ENCODE data around the gene ELANE. TPM values are rescaled to one million over a fixed set of nuclear protein-coding genes. Genes with fewer than 3 reads are reported as not detected.

Gene ELANE
- total RNA-seq, 1 donor from 2014 or later: not detected

DNA sequence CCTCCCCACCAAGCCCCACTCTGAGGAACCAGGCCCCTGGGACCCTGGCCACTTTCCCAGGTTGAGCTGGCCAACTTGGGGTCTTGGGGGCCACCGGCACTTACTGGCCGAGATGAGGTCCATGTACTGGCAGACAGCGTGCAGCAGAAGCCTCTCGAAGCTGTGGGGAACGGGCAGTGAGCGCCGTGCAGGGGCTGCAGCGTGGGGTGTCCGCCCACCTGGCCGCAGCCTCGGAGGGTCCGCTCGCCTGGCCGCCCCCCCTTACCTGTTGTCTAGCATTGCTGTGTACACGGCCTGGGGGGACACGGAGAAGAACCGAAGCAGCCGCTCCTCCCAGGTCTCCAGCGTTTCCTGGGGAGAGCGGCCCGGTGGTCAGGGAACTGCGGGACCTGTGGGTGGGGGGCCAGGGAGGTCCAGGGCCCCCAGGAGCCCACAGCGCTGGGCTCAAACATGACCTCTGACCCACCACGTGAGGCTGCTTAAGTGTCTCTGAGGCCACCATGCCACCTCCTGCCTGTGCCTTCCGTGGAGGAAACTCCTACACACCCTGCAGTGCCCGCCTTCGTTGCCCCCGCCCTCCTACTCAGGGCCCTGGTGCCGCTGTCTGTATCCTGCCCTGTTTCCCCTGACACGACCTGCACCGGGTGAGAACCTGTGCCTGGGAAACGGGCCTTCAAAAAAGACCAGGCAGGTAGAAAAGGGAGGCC lies 47.4 kb downstream of the ELANE start:
- H3K27me3 Mint-ChIP-seq (ENCODE audit: insufficient read depth): no peaks in the 10 kb centered on the region
- no peaks in the 10 kb centered on the region for H3K9me3 Mint-ChIP-seq
- H3K4me1 Mint-ChIP-seq (ENCODE audit: low read depth): no peaks in the 10 kb centered on the region
- DNase-seq (ENCODE audit: low spot score): no peak
- intact Hi-C loops (cut with micrococcal nuclease): no loop called here
- H3K36me3 Mint-ChIP-seq (ENCODE audit: low read depth): peaks cover 12% of the 10 kb centered on the region
- H3K4me3 Mint-ChIP-seq: no peak overlapping the region
- no peak overlapping the region for H3K27ac Mint-ChIP-seq

- DNase-seq (ENCODE audit: low spot score): no peak
- Mint-ChIP-seq H3K9me3 (no peaks in the 10 kb centered on the region), H3K36me3 (ENCODE audit: low read depth) (peaks cover 12% of the 10 kb centered on the region), H3K4me1 (ENCODE audit: low read depth) (no peaks in the 10 kb centered on the region), H3K27ac (no peak overlapping the region), H3K4me3 (no peak overlapping the region), H3K27me3 (ENCODE audit: insufficient read depth) (no peaks in the 10 kb centered on the region)
- intact Hi-C loops (cut with micrococcal nuclease): no loop called here
Measured at GRCh38 chr19:900043-900301, 47.9 kb downstream of the ELANE start.

- peaks cover 10% of the 10 kb centered on the region for H3K36me3 Mint-ChIP-seq (ENCODE audit: low read depth)
Measured at GRCh38 chr19:900302-901111, 48.4 kb downstream of the ELANE start.

DNA sequence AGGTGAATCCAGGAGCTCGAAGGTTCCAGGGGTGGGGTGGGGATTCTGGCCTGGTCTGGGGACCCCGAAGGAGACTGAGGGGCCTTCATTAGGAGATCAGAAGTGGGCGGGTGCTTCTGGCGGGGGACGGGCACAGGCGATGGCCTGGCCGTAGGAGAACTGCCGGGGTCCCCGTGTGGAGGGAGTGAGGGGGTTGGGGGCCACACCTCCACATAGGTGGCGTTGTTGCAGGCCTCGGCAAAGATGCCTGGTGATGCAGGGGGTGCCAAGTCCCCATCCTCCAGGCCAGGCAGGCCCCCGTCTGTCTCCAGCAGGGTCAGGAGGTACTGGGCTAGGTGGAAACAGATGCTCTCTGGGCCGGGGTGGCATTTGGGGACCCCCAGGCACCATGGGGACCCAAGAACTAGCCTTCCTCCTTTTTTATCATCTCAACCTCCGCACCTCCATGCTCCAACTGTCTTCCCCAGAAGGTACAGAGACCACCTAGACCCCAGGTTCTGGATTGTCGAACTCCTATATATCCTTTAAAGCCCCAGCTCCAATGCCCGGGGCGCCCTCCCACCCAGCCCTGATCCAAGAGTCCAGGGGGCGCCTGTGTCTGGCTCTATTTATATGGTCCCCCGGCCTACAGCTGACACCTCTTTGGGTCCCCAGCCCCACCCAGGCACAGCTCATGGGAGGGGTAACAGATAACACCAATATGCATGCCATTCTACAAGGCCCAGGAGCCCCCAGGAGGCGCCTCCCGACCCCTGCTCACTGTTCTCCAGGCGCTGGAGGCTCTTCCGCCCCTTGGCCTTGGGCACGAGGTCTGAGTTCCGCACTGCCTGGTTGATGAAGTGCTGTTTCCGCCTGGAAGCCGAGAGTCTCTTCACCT lies 49.4 kb downstream of the ELANE start:
- H3K4me1 Mint-ChIP-seq (ENCODE audit: low read depth): peaks cover 2% of the 10 kb centered on the region
- no peak overlapping the region for H3K27ac Mint-ChIP-seq
- no peaks in the 10 kb centered on the region for H3K9me3 Mint-ChIP-seq
- DNase-seq (ENCODE audit: low spot score): no peak
- intact Hi-C loops (cut with micrococcal nuclease): no loop called here
- no peaks in the 10 kb centered on the region for H3K27me3 Mint-ChIP-seq (ENCODE audit: insufficient read depth)
- no peak overlapping the region for H3K4me3 Mint-ChIP-seq
- peaks cover 6% of the 10 kb centered on the region for H3K36me3 Mint-ChIP-seq (ENCODE audit: low read depth)

More at GRCh38 chr19:900302-901111, 48.4 kb downstream of the ELANE start:
- Mint-ChIP-seq H3K27me3 (ENCODE audit: insufficient read depth) (no peaks in the 10 kb centered on the region), H3K4me3 (no peak overlapping the region), H3K4me1 (ENCODE audit: low read depth) (no peaks in the 10 kb centered on the region), H3K27ac (no peak overlapping the region), H3K9me3 (no peaks in the 10 kb centered on the region)
- DNase-seq (ENCODE audit: low spot score): no peak
- intact Hi-C loops (cut with micrococcal nuclease): no loop called here

DNA sequence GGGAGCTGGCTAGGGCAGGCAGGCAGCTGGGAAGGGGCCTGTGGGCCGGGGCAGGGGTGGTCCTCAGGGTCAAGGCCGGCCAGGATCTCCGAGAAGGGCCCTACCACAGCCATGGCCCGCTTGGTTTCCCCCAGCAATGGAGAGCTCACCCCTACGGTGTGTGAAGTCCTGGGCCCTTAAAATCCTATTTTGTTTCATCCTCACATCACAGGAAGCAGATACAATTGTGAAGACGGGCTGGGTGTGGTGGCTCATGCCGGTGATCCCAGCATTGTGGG lies 49.9 kb downstream of the ELANE start:
- intact Hi-C loops (cut with micrococcal nuclease): no loop called here
- DNase-seq (ENCODE audit: low spot score): no peak
- Mint-ChIP-seq H3K4me1 (ENCODE audit: low read depth) (peaks cover 8% of the 10 kb centered on the region), H3K36me3 (ENCODE audit: low read depth) (peaks cover 6% of the 10 kb centered on the region), H3K27ac (no peak overlapping the region), H3K27me3 (ENCODE audit: insufficient read depth) (no peaks in the 10 kb centered on the region), H3K9me3 (no peaks in the 10 kb centered on the region), H3K4me3 (no peak overlapping the region)

DNA sequence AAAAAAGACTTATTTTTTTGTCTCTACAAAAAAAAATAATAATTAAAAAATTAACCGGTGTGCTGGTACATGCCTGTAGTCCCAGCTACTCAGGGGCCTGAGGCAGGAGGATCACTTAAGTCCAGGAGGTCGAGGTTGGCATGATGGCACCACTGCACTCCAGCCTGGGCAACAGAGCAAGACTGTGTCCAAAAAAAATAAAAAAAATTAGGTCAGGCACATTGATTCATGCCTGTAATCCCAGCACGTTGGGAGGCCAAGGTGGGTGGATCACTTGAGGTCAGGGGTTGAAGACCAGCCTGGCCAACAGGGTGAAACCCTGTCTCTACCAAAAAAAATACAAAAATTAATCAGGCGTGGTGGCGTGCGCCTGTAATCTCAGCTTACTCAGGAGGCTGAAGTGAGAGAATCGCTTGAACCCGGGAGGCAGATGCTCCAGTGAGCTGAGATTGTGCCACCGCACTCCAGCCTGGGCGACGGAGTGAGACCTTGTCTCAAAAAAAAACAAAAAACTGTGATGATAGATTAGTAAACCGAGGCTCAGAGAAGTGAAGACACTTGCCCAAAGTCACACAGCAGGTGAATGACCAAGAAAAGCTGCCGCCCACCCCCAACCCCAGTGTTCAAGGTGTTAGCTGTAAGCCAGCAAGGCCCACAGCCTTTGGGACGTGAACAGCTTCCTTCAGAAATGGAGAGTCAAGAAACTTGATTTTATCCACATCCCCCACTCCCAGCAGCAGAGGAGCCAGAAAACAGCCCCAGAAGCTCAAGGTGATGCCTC lies 50.5 kb downstream of the ELANE start:
- Mint-ChIP-seq H3K4me1 (ENCODE audit: low read depth) (peaks cover 10% of the 10 kb centered on the region), H3K4me3 (no peak overlapping the region), H3K27ac (no peak overlapping the region), H3K9me3 (no peaks in the 10 kb centered on the region), H3K36me3 (ENCODE audit: low read depth) (peaks cover 6% of the 10 kb centered on the region), H3K27me3 (ENCODE audit: insufficient read depth) (no peaks in the 10 kb centered on the region)
- DNase-seq (ENCODE audit: low spot score): no peak
- intact Hi-C loops (cut with micrococcal nuclease): no loop called here

DNA sequence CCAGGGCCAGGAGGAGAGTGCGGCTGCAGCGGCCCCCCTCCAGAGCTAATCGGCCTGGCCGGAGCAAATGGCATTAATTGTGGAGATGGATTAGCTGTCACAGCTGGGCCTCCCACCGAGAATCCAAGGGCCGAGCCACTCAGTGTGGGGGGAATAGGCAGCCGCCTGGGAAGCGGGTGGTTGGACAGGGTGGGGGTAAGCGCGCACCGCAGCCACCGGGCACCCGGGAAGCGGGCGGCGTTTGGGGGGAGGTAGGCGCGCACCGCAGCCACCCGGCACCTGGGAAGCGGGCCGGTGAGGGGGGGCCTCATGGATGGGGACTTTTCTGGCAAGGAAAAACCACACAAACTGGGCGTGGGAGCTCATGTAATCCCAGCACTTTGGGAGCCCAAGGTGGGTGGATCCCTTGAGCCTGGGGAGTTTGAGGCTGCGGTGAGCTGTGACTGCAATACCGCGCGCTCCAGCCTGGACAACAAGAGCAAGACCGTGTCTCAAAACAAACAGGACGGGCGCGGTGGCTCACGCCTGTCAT lies 51.2 kb downstream of the ELANE start:
- Mint-ChIP-seq H3K27me3 (ENCODE audit: insufficient read depth) (no peaks in the 10 kb centered on the region), H3K4me3 (no peak overlapping the region), H3K9me3 (no peaks in the 10 kb centered on the region), H3K4me1 (ENCODE audit: low read depth) (peaks cover 10% of the 10 kb centered on the region), H3K36me3 (ENCODE audit: low read depth) (peaks cover 6% of the 10 kb centered on the region), H3K27ac (no peak overlapping the region)
- intact Hi-C loops (cut with micrococcal nuclease): no loop called here
- no peak for DNase-seq (ENCODE audit: low spot score)

DNA sequence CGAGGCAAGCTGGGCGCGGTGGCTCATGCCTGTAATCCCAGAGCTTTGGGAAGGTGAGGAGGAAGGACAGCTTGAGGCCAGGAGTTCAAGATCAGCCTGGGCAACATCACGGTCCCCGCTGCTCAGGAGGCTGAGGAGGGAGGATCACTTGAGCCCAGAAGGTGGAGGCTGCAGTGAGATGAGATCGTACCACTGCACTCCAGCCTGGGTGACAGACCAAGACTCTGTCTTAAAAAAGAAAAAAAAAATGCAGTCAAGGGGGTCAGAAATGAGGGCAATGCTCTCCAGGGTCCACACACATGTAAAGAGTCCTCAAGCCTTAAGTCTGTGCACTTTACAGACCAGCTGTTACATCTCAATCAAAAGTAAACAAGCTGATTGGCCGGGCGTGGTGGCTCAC lies 52.4 kb downstream of the ELANE start:
- intact Hi-C loops (cut with micrococcal nuclease): no loop called here
- H3K27me3 Mint-ChIP-seq (ENCODE audit: insufficient read depth): no peaks in the 10 kb centered on the region

More for the DNA sequence above, 52.4 kb downstream of the ELANE start:
- Mint-ChIP-seq H3K27ac (no peak overlapping the region), H3K4me1 (ENCODE audit: low read depth) (peaks cover 22% of the 10 kb centered on the region), H3K4me3 (no peak overlapping the region), H3K36me3 (ENCODE audit: low read depth) (peaks cover 11% of the 10 kb centered on the region), H3K9me3 (no peaks in the 10 kb centered on the region)
- no peak for DNase-seq (ENCODE audit: low spot score)

Other genes starting within 250 kb of the ELANE start
- gene POLRMT, start 218.8 kb upstream of the ELANE start, total RNA-seq: 103 and 104 TPM in 2 replicates
- not detected in 2 replicates for gene FGF22, start 212.4 kb upstream of the ELANE start, total RNA-seq
- 107 and 110 TPM in 2 replicates for gene RNF126, start 189.1 kb upstream of the ELANE start, total RNA-seq
- 5.5 and 5.6 TPM in 2 replicates for gene FSTL3, start 175.9 kb upstream of the ELANE start, total RNA-seq
- not detected in 2 replicates for gene PRSS57, start 156.9 kb upstream of the ELANE start, total RNA-seq
- gene PALM, start 143.4 kb upstream of the ELANE start, total RNA-seq: 0.18 TPM in 1 of 2 replicates, not detected in the other
- gene MISP, start 101.2 kb upstream of the ELANE start, total RNA-seq: not detected in 2 replicates
- 735 and 829 TPM in 2 replicates for gene PTBP1, start 54.9 kb upstream of the ELANE start, total RNA-seq
- not detected in 2 replicates for gene PLPPR3, start 30.3 kb upstream of the ELANE start, total RNA-seq
- not detected in 2 replicates for gene AZU1, start 24.5 kb upstream of the ELANE start, total RNA-seq
- gene PRTN3, start 11.3 kb upstream of the ELANE start, total RNA-seq: not detected in 2 replicates
- gene CFD, start 7.4 kb downstream of the ELANE start, total RNA-seq: 0.91 and 1.2 TPM in 2 replicates
- gene MED16, start 40.9 kb downstream of the ELANE start, total RNA-seq: 62.1 and 62.5 TPM in 2 replicates
- gene RNU6-9, start 41.2 kb downstream of the ELANE start, total RNA-seq: not detected in 2 replicates
- gene R3HDM4, start 60.9 kb downstream of the ELANE start, total RNA-seq: 94.3 and 96.4 TPM in 2 replicates
- gene KISS1R, start 65.0 kb downstream of the ELANE start, total RNA-seq: 6.8 and 8.9 TPM in 2 replicates
- gene ARID3A, start 73.7 kb downstream of the ELANE start, total RNA-seq: 32.5 and 35.0 TPM in 2 replicates
- 105 and 108 TPM in 2 replicates for gene WDR18, start 132.0 kb downstream of the ELANE start, total RNA-seq
- gene GRIN3B, start 148.1 kb downstream of the ELANE start, total RNA-seq: not detected in 2 replicates
- gene TMEM259, start 168.8 kb downstream of the ELANE start, total RNA-seq: 162 and 170 TPM in 2 replicates
- gene RNU6-2, start 169.2 kb downstream of the ELANE start, total RNA-seq: not detected in 2 replicates
- gene CNN2, start 174.3 kb downstream of the ELANE start, total RNA-seq: 112 and 114 TPM in 2 replicates
- gene ABCA7, start 187.8 kb downstream of the ELANE start, total RNA-seq: 15.8 and 18.3 TPM in 2 replicates
- 201 and 202 TPM in 2 replicates for gene ARHGAP45, start 214.9 kb downstream of the ELANE start, total RNA-seq
- 265 and 282 TPM in 2 replicates for gene POLR2E, start 243.1 kb downstream of the ELANE start, total RNA-seq

Measured in activated T-helper 1 cell treated with anti-CD3 and anti-CD28 coated beads, Interleukin-12 subunit alpha, Interleukin-12 subunit beta, Interleukin-2, Interleukin-4 antibody, amounts not matched to agents 30 ng/mL and 10 ng/mL and 1 ng/mL, durations not matched to agents 14 hours and 24 hours and 36 hours (primary cell).